GM23338 (cell line): ENCODE data around the gene SLC35E2B. TPM values are rescaled to one million over a fixed set of nuclear protein-coding genes. Genes with fewer than 3 reads are reported as not detected.

Experiments
- ATAC-seq: fragments of 200-7000 bp; cut with Tn5 transposase; 3 replicates; pipeline ENCODE4 v1.9.1; 2020
- DNase-seq: peaks from one replicate; pipeline ENCODE4 v3.0.0-alpha.2; 2015; ENCODE audit warnings: low spot score
- H2AFZ ChIP-seq: fragments of 200-600 bp; sonication (generic); 2 replicates; pipeline ENCODE4 v1.8.0; 2016; ENCODE audit warnings: antibody characterized with exemption, mild to moderate bottlenecking, moderate library complexity
- H3F3A ChIP-seq: fragments of 200-600 bp; sonication (generic); replicated peaks from 2 replicates; pipeline ENCODE4 v1.8.0; 2017; ENCODE audit warnings: antibody characterized with exemption, mixed run types, low read depth
- H3K27ac ChIP-seq: fragments of 200-600 bp; sonication (generic); 2 replicates; pipeline ENCODE4 v1.6.1; 2016; ENCODE audit warnings: low read depth
- H3K27me3 ChIP-seq: fragments of 200-600 bp; sonication (generic); 2 replicates; pipeline ENCODE4 v1.8.0; 2016; ENCODE audit warnings: mild to moderate bottlenecking, mixed run types, moderate library complexity; ENCODE audit not compliant: insufficient read depth
- H3K36me3 ChIP-seq: fragments of 200-600 bp; sonication (generic); 2 replicates; pipeline ENCODE4 v1.8.0; 2016; ENCODE audit warnings: mild to moderate bottlenecking; ENCODE audit not compliant: insufficient read depth
- H3K4me1 ChIP-seq: fragments of 200-600 bp; sonication (generic); 2 replicates; pipeline ENCODE4 v1.8.0; 2016; ENCODE audit warnings: mild to moderate bottlenecking, moderate library complexity; ENCODE audit not compliant: insufficient read depth
- H3K4me2 ChIP-seq: fragments of 200-600 bp; sonication (generic); 2 replicates; pipeline ENCODE4 v1.7.1; 2017; ENCODE audit warnings: mixed run types
- H3K4me3 ChIP-seq: fragments of 200-600 bp; sonication (generic); 2 replicates; pipeline ENCODE4 v1.6.1; 2016; ENCODE audit warnings: mixed run types
- H3K79me2 ChIP-seq: fragments of 200-600 bp; sonication (generic); replicated peaks from 2 replicates; pipeline ENCODE4 v1.8.0; 2017; ENCODE audit warnings: mild to moderate bottlenecking; ENCODE audit not compliant: insufficient read depth
- H3K9me2 ChIP-seq: fragments of 200-600 bp; sonication (generic); 2 replicates; pipeline ENCODE4 v1.8.0; 2017; ENCODE audit not compliant: insufficient read depth
- H4K20me1 ChIP-seq: fragments of 200-600 bp; sonication (generic); replicated peaks from 2 replicates; pipeline ENCODE4 v1.8.0; 2017; ENCODE audit warnings: mild to moderate bottlenecking; ENCODE audit not compliant: insufficient read depth
- H3K27ac Mint-ChIP-seq: 2 replicates; pipeline ENCODE4 v1.8.0; 2020; ENCODE audit warnings: inconsistent platforms, mild to moderate bottlenecking, moderate library complexity, mixed read lengths
- H3K27me3 Mint-ChIP-seq: 3 replicates; pipeline ENCODE4 v1.8.0; 2022; ENCODE audit warnings: low read depth, mild to moderate bottlenecking, moderate library complexity, mixed read lengths, inconsistent platforms; ENCODE audit not compliant: insufficient read depth, poor library complexity
- H3K36me3 Mint-ChIP-seq: 3 replicates; pipeline ENCODE4 v1.8.0; 2021; ENCODE audit warnings: low read depth, mild to moderate bottlenecking, inconsistent platforms, moderate library complexity, mixed read lengths
- H3K4me1 Mint-ChIP-seq: 3 replicates; pipeline ENCODE4 v1.8.0; 2020; ENCODE audit warnings: mild to moderate bottlenecking, inconsistent platforms, mixed read lengths
- H3K4me3 Mint-ChIP-seq: 3 replicates; pipeline ENCODE4 v1.8.0; 2021; ENCODE audit warnings: moderate library complexity, mild to moderate bottlenecking, inconsistent platforms, mixed read lengths
- H3K9me3 Mint-ChIP-seq: 3 replicates; pipeline ENCODE4 v1.8.0; 2020; ENCODE audit warnings: moderate library complexity, mild to moderate bottlenecking, inconsistent platforms, mixed read lengths
- CREB1 ChIP-seq: fragments of 250-450 bp; sonication (Bioruptor Pico); IDR thresholded peaks from 2 replicates; pipeline ENCODE4 v1.5.0; 2020; ENCODE audit warnings: low read depth, mild to moderate bottlenecking, moderate library complexity
- EZH2phosphoT487 ChIP-seq: fragments of 200-600 bp; sonication (generic); IDR thresholded peaks from one replicate; pipeline ENCODE4 v1.8.1; 2018; ENCODE audit warnings: antibody characterized with exemption; ENCODE audit not compliant: unreplicated experiment
- POLR2AphosphoS5 ChIP-seq: IDR thresholded peaks from 2 replicates; pipeline ENCODE4 v1.6.1; 2016; ENCODE audit warnings: antibody characterized with exemption, low read depth
- ZNF114 ChIP-seq: fragments of 250-450 bp; sonication (Bioruptor Pico); IDR thresholded peaks from 2 replicates; pipeline ENCODE4 v1.5.0; 2020; ENCODE audit warnings: mild to moderate bottlenecking, moderate library complexity
- polyA plus RNA-seq: library from polyadenylated mRNA; unstranded; fragments of >200 nt; fragmentation: Nextera tagmentation; extraction: Ambion mirVana; gene quantifications from 2 replicates; pipeline ENCODE4 v1.2.1, GENCODE V29; 2016
- total RNA-seq: library from RNA; depleted of rRNA; stranded (reverse); fragments of >200 nt; shearing (Covaris generic); gene quantifications from 2 replicates; pipeline ENCODE4 v1.2.3, GENCODE V29; 2014
- TF ChIP-seq, protein P1 (sequence below): fragments of 250-450 bp; sonication (Bioruptor Pico); IDR thresholded peaks from 2 replicates; pipeline ENCODE4 v1.5.0; 2020; ENCODE audit warnings: mild to moderate bottlenecking, moderate library complexity
- TF ChIP-seq, protein P2 (sequence below), 2 experiments: fragments of 200-600 bp in 1 of 2; sonication (generic) in 1 of 2; conservative IDR thresholded peaks; 2 replicates each; pipeline versions ENCODE4 v1.5.1 to v1.6.1; 2016 to 2017; ENCODE audit warnings: antibody characterized with exemption in 2 of 2, low read depth in 2 of 2, mild to moderate bottlenecking in 2 of 2, moderate library complexity in 1 of 2

SLC35E2B gene
- total and polyA plus RNA-seq, 2 experiments from 2014 or later: 16.8 to 63.0 TPM

DNA sequence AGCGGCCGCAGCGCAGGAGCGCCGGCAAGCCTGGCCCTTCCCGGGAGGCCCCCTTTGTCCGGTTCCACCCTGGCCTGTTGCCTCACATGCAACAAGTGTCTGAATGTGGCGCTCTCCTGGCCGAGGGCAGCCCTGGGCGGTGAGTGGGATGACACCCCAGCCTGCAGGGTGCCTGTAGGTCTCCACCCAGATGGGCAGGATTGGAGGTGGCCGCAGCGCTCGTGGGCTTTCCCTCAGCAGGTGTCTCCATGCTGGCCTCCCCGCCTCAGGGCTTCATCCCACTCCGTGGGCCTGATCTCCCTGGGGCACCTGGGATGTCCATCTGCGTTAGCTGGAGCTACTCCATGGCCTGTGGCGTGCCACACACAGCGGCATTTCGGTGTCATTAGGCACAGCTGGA is 75.8 kb downstream of the SLC35E2B start:
- H3K36me3 Mint-ChIP-seq: peaks cover 2% of the 10 kb centered on the region; the same call in 2 of the 3 replicates
- no peak overlapping the region for H3K27ac Mint-ChIP-seq
- Histone ChIP-seq H3F3A (peaks cover 4% of the 10 kb centered on the region; the same call in 1 of the 2 replicates), H3K4me2 (peak overlapping the region; percentile 90), H3K27me3 (no peaks in the 10 kb centered on the region), H3K79me2 (peaks cover 16% of the 10 kb centered on the region; the same call in 1 of the 2 replicates), H2AFZ (no peak overlapping the region), H3K36me3 (no peaks in the 10 kb centered on the region), H3K4me1 (peaks cover 6% of the 10 kb centered on the region; the same call in 1 of the 2 replicates), H3K9me2 (no peaks in the 10 kb centered on the region), H3K27ac (no peak overlapping the region), H4K20me1 (peaks cover 11% of the 10 kb centered on the region), H3K4me3 (peak overlapping the region; percentile 96)
- H3K9me3 Mint-ChIP-seq: no peaks in the 10 kb centered on the region
- ATAC-seq: no peak
- H3K4me1 Mint-ChIP-seq: peaks cover 12% of the 10 kb centered on the region
- peak overlapping the region; percentile 80 for H3K4me3 Mint-ChIP-seq
- no peak for DNase-seq
- H3K27me3 Mint-ChIP-seq: peaks cover 13% of the 10 kb centered on the region
- TF ChIP-seq EZH2phosphoT487 (no peak), POLR2AphosphoS5 (no peak)

DNA sequence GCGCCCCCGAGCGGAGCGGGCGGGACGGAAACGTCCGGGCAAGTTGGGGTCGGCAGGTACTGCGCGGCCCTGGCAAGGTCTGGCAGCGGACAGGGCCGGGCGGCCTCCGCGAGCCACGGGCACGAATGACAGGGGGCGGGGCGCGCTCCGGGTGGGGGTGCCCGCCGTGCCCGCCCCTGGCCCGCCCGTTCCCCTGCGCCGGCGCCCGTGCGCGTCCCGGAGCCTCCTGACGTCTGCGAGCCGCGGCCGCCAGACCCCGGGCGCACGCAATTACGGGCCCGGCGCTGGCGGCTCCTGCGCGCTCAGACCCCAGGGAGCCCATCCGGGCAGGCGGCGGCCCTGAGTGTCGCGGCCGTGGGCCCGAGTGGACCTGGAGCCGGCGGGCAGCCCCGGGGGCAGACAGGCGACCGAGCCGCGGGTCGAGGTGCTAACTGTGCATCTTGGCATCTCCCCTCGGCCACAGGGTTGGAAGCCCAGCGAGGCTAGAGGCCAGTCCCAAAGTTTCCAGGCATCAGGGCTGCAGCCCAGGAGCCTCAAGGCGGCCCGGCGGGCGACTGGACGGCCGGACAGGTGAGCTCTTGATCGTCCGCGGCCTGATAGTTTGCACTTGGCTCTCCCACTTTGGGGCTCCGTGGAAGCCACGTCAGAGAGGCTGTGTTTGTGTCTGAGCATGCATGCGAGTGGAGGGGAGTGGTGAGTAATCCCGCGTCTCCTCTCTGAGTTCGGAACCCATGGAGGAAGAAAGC is 76.4 kb downstream of the SLC35E2B start:
- Histone ChIP-seq H2AFZ (no peak overlapping the region), H3K4me3 (peak overlapping the region; percentile 96), H3K27ac (no peak overlapping the region), H4K20me1 (peaks cover 11% of the 10 kb centered on the region), H3K79me2 (peaks cover 16% of the 10 kb centered on the region; the same call in 1 of the 2 replicates), H3K4me1 (peaks cover 6% of the 10 kb centered on the region; the same call in 1 of the 2 replicates), H3F3A (peaks cover 4% of the 10 kb centered on the region; the same call in 1 of the 2 replicates), H3K9me2 (no peaks in the 10 kb centered on the region), H3K36me3 (no peaks in the 10 kb centered on the region), H3K27me3 (no peaks in the 10 kb centered on the region), H3K4me2 (peak overlapping the region; percentile 90)
- no peak for TF ChIP-seq POLR2AphosphoS5
- TF ChIP-seq CREB1 (CRISPR knock-in tag): no peak
- TF ChIP-seq, protein P1, sequence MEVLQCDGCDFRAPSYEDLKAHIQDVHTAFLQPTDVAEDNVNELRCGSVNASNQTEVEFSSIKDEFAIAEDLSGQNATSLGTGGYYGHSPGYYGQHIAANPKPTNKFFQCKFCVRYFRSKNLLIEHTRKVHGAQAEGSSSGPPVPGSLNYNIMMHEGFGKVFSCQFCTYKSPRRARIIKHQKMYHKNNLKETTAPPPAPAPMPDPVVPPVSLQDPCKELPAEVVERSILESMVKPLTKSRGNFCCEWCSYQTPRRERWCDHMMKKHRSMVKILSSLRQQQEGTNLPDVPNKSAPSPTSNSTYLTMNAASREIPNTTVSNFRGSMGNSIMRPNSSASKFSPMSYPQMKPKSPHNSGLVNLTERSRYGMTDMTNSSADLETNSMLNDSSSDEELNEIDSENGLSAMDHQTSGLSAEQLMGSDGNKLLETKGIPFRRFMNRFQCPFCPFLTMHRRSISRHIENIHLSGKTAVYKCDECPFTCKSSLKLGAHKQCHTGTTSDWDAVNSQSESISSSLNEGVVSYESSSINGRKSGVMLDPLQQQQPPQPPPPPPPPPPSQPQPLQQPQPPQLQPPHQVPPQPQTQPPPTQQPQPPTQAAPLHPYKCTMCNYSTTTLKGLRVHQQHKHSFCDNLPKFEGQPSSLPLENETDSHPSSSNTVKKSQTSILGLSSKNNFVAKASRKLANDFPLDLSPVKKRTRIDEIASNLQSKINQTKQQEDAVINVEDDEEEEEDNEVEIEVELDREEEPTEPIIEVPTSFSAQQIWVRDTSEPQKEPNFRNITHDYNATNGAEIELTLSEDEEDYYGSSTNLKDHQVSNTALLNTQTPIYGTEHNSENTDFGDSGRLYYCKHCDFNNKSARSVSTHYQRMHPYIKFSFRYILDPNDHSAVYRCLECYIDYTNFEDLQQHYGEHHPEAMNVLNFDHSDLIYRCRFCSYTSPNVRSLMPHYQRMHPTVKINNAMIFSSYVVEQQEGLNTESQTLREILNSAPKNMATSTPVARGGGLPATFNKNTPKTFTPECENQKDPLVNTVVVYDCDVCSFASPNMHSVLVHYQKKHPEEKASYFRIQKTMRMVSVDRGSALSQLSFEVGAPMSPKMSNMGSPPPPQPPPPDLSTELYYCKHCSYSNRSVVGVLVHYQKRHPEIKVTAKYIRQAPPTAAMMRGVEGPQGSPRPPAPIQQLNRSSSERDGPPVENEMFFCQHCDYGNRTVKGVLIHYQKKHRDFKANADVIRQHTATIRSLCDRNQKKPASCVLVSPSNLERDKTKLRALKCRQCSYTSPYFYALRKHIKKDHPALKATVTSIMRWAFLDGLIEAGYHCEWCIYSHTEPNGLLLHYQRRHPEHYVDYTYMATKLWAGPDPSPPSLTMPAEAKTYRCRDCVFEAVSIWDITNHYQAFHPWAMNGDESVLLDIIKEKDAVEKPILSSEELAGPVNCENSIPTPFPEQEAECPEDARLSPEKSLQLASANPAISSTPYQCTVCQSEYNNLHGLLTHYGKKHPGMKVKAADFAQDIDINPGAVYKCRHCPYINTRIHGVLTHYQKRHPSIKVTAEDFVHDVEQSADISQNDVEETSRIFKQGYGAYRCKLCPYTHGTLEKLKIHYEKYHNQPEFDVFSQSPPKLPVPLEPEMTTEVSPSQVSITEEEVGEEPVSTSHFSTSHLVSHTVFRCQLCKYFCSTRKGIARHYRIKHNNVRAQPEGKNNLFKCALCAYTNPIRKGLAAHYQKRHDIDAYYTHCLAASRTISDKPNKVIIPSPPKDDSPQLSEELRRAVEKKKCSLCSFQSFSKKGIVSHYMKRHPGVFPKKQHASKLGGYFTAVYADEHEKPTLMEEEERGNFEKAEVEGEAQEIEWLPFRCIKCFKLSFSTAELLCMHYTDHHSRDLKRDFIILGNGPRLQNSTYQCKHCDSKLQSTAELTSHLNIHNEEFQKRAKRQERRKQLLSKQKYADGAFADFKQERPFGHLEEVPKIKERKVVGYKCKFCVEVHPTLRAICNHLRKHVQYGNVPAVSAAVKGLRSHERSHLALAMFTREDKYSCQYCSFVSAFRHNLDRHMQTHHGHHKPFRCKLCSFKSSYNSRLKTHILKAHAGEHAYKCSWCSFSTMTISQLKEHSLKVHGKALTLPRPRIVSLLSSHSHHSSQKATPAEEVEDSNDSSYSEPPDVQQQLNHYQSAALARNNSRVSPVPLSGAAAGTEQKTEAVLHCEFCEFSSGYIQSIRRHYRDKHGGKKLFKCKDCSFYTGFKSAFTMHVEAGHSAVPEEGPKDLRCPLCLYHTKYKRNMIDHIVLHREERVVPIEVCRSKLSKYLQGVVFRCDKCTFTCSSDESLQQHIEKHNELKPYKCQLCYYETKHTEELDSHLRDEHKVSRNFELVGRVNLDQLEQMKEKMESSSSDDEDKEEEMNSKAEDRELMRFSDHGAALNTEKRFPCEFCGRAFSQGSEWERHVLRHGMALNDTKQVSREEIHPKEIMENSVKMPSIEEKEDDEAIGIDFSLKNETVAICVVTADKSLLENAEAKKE (CRISPR knock-in tag): no peak
- TF ChIP-seq, protein P2, sequence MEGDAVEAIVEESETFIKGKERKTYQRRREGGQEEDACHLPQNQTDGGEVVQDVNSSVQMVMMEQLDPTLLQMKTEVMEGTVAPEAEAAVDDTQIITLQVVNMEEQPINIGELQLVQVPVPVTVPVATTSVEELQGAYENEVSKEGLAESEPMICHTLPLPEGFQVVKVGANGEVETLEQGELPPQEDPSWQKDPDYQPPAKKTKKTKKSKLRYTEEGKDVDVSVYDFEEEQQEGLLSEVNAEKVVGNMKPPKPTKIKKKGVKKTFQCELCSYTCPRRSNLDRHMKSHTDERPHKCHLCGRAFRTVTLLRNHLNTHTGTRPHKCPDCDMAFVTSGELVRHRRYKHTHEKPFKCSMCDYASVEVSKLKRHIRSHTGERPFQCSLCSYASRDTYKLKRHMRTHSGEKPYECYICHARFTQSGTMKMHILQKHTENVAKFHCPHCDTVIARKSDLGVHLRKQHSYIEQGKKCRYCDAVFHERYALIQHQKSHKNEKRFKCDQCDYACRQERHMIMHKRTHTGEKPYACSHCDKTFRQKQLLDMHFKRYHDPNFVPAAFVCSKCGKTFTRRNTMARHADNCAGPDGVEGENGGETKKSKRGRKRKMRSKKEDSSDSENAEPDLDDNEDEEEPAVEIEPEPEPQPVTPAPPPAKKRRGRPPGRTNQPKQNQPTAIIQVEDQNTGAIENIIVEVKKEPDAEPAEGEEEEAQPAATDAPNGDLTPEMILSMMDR (conservative IDR thresholded peaks at IDR 0.05; ENCODE audit: low read depth in 2 of 2): no peak
- TF ChIP-seq EZH2phosphoT487: no peak
- TF ChIP-seq ZNF114: no peak
- H3K27ac Mint-ChIP-seq: no peak overlapping the region
- peaks cover 13% of the 10 kb centered on the region for H3K27me3 Mint-ChIP-seq
- peaks cover 12% of the 10 kb centered on the region for H3K4me1 Mint-ChIP-seq
- no peak for DNase-seq
- H3K9me3 Mint-ChIP-seq: no peaks in the 10 kb centered on the region
- peaks cover 2% of the 10 kb centered on the region; the same call in 2 of the 3 replicates for H3K36me3 Mint-ChIP-seq
- H3K4me3 Mint-ChIP-seq: peak overlapping the region; percentile 80
- ATAC-seq: peak; percentile 11
